Endothelial cell of umbilical vein (primary cell): ENCODE results near the gene LAMB4. TPM values are rescaled to one million over a fixed set of nuclear protein-coding genes. Genes with fewer than 3 reads are reported as not detected.

Experiments used
- Bru-seq: library from RNA; stranded (reverse); fragments of 400-500 nt; gene quantifications from one replicate; lab custom pipeline; 2021; lab: Mats Ljungman, UMichigan
- BruChase-seq, 2 experiments: library from RNA; stranded (reverse); fragments of 400-500 nt; gene quantifications; one replicate each; lab custom pipeline; 2021; lab: Mats Ljungman, UMichigan
- BruUV-seq: library from RNA; stranded (reverse); fragments of 400-500 nt; replicated peaks from 2 replicates; lab custom pipeline; 2021; lab: Mats Ljungman, UMichigan
- CTCF ChIA-PET: fragments of 300-600, 350-600 bp; sonication (Branson Sonifier 250); formaldehyde crosslinking; loops from one replicate; lab custom pipeline; 2021; ENCODE audit warnings: antibody characterized with exemption, inconsistent platforms; lab: Charles Lee
- POLR2A ChIA-PET: fragments of 300-600, 350-600 bp; sonication (Branson Sonifier 250); formaldehyde crosslinking; loops from one replicate; lab custom pipeline; 2021; ENCODE audit warnings: antibody characterized with exemption, inconsistent platforms; lab: Charles Lee
- DNase-seq: peaks from one replicate; pipeline ENCODE4 v3.0.0-alpha.2; 2011; ENCODE audit warnings: low read depth, low spot score
- FAIRE-seq: peaks from 2 replicates; lab custom pipeline; 2011; peaks lifted over from hg19 to GRCh38; lab: Jason Lieb, UNC
- H2AFZ ChIP-seq: 2 replicates; pipeline ENCODE4 v1.6.0; 2012; ENCODE audit warnings: low read depth, low read length, control low read depth, inconsistent platforms
- H3K27ac ChIP-seq: 2 replicates; pipeline ENCODE4 v1.5.1; 2011; ENCODE audit warnings: low read depth, mild to moderate bottlenecking, control low read depth, low read length, moderate library complexity; ENCODE audit not compliant: insufficient read depth
- H3K27me3 ChIP-seq, 2 experiments: 2 replicates each; pipeline versions ENCODE4 v1.6.0 to v1.6.1; 2011; ENCODE audit warnings: low read length in 2 of 2, mixed read lengths in 1 of 2; ENCODE audit not compliant: control insufficient read depth in 2 of 2, insufficient read depth in 2 of 2
- H3K36me3 ChIP-seq, 2 experiments: 2 replicates in 1 of 2; 3 replicates in 1 of 2; pipeline ENCODE4 v1.5.1; 2011; ENCODE audit warnings: low read length in 2 of 2, mild to moderate bottlenecking in 1 of 2, moderate library complexity in 1 of 2; ENCODE audit not compliant: control insufficient read depth in 2 of 2, insufficient read depth in 2 of 2; ENCODE audit errors: extremely low read depth in 1 of 2
- H3K4me1 ChIP-seq: 3 replicates; pipeline ENCODE4 v1.5.1; 2011; ENCODE audit warnings: mild to moderate bottlenecking, low read length; ENCODE audit not compliant: control insufficient read depth, insufficient read depth; ENCODE audit errors: extremely low read depth
- H3K4me2 ChIP-seq: 2 replicates; pipeline ENCODE4 v1.6.1; 2011; ENCODE audit warnings: low read length, control low read depth, mixed read lengths; ENCODE audit not compliant: insufficient read depth
- H3K4me3 ChIP-seq, 3 experiments: fragments of 200-600 bp in 1 of 3; sonication (generic), shearing (Covaris generic) in 1 of 3; replicated peaks in 1 of 3; 2 replicates each; pipeline ENCODE4 v1.5.1; 2011 to 2016; ENCODE audit warnings: control low read depth in 3 of 3, low read length in 3 of 3, mild to moderate bottlenecking in 2 of 3, inconsistent platforms in 1 of 3, low read depth in 1 of 3, moderate library complexity in 1 of 3; ENCODE audit not compliant: insufficient read depth in 1 of 3
- H3K79me2 ChIP-seq: 2 replicates; pipeline ENCODE4 v1.6.0; 2012; ENCODE audit warnings: low read length, inconsistent platforms; ENCODE audit not compliant: control insufficient read depth, insufficient read depth
- H3K9ac ChIP-seq: replicated peaks from 2 replicates; pipeline ENCODE3; 2011; ENCODE audit warnings: low read length, control low read depth; ENCODE audit not compliant: insufficient read depth; ENCODE audit errors: extremely low read depth
- H3K9me1 ChIP-seq: replicated peaks from 3 replicates; pipeline ENCODE4 v1.6.0; 2011; ENCODE audit warnings: mild to moderate bottlenecking, low read length; ENCODE audit not compliant: control insufficient read depth, insufficient read depth; ENCODE audit errors: extremely low read depth
- H3K9me3 ChIP-seq: replicated peaks from 2 replicates; pipeline ENCODE4 v1.5.1; 2012; ENCODE audit warnings: low read length, inconsistent platforms; ENCODE audit not compliant: control insufficient read depth, insufficient read depth
- H4K20me1 ChIP-seq: replicated peaks from 2 replicates; pipeline ENCODE3; 2011; ENCODE audit warnings: mild to moderate bottlenecking, low read length; ENCODE audit not compliant: control insufficient read depth, insufficient read depth; ENCODE audit errors: extremely low read depth
- EZH2 ChIP-seq: IDR thresholded peaks from 2 replicates; pipeline ENCODE4 v1.6.1; 2012; ENCODE audit warnings: borderline replicate concordance, low read depth, mild to moderate bottlenecking, moderate library complexity, low read length, inconsistent platforms; ENCODE audit not compliant: severe bottlenecking
- FOS ChIP-seq: IDR thresholded peaks from 2 replicates; pipeline ENCODE4 v1.6.1; 2011; ENCODE audit warnings: mild to moderate bottlenecking, low read length, moderate library complexity, borderline replicate concordance; ENCODE audit not compliant: insufficient read depth
- GATA2 ChIP-seq: IDR thresholded peaks from 2 replicates; pipeline ENCODE4 v1.7.0; 2011; ENCODE audit warnings: low read depth, mild to moderate bottlenecking, moderate library complexity, mixed read lengths, low read length; ENCODE audit not compliant: insufficient read length, insufficient read depth
- JUN ChIP-seq: IDR thresholded peaks from 2 replicates; pipeline ENCODE4 v1.6.1; 2011; ENCODE audit warnings: borderline replicate concordance, low read depth; ENCODE audit not compliant: insufficient read length, insufficient read depth
- MYC ChIP-seq: IDR thresholded peaks from one replicate; pipeline ENCODE4 v1.6.1; 2011; ENCODE audit warnings: mild to moderate bottlenecking, low read depth, low read length
- POLR2A ChIP-seq: IDR thresholded peaks from 2 replicates; pipeline ENCODE4 v1.6.1; 2012; ENCODE audit warnings: low read depth, mild to moderate bottlenecking, control low read depth, low read length
- POLR2AphosphoS5 ChIP-seq: IDR thresholded peaks from 2 replicates; pipeline ENCODE4 v1.6.1; 2012; ENCODE audit warnings: low read depth, mild to moderate bottlenecking, control low read depth, low read length, moderate library complexity; ENCODE audit not compliant: insufficient read depth
- dilution Hi-C: fragments of 300-500 bp; cut with MboI; formaldehyde crosslinking; loops from one replicate; pipeline ENCODE4 v1.15.0; 2019; ENCODE audit warnings: low sequenced_read_pairs; ENCODE audit not compliant: extremely low pct_ligation_motif_present
- intact Hi-C: fragments of 100-400 bp; cut with micrococcal nuclease; formaldehyde crosslinking; loops from one replicate; pipeline ENCODE4 v1.10.0; 2022
- long read RNA-seq: library from polyadenylated mRNA; stranded (forward); transcript quantifications from one replicate; pipeline ENCODE4 v2.0.0, GENCODE V29; 2021
- polyA minus RNA-seq, 3 experiments: library from RNA; depleted of rRNA, polyadenylated mRNA; stranded (reverse); fragments of >200 nt; gene quantifications; 1 replicate in 1 of 3; 2 replicates in 2 of 3; pipeline ENCODE4 v1.2.3, GENCODE V29; 2011
- polyA plus RNA-seq, 4 experiments: library from polyadenylated mRNA; depleted of rRNA in 3 of 4; stranded (reverse) in 3 of 4; unstranded in 1 of 4; fragments of >200 nt; gene quantifications; 2 replicates each; pipeline versions ENCODE4 v1.2.1 to v1.2.3, GENCODE V29; 2011 to 2012; ENCODE audit warnings: missing spikeins in 1 of 4
- total RNA-seq: library from RNA; stranded (reverse); gene quantifications from 2 replicates; pipeline ENCODE4 v1.2.3, GENCODE V29; 2021
- TF ChIP-seq, protein P1 (sequence below), 2 donors: IDR thresholded peaks; 1 replicate in 1 of 2; 2 replicates in 1 of 2; pipeline ENCODE4 v1.5.1; 2011; ENCODE audit warnings: low read length in 2 of 2, mild to moderate bottlenecking in 2 of 2, moderate library complexity in 2 of 2, control low read depth in 1 of 2, inconsistent platforms in 1 of 2, low read depth in 1 of 2; ENCODE audit not compliant: insufficient read depth in 1 of 2; ENCODE audit errors: extremely low read depth in 1 of 2
- TF ChIP-seq, protein P2 (sequence below): IDR thresholded peaks from 2 replicates; pipeline ENCODE4 v1.6.1; 2011; ENCODE audit not compliant: insufficient read depth, insufficient read length

The LAMB4 gene, protein sequence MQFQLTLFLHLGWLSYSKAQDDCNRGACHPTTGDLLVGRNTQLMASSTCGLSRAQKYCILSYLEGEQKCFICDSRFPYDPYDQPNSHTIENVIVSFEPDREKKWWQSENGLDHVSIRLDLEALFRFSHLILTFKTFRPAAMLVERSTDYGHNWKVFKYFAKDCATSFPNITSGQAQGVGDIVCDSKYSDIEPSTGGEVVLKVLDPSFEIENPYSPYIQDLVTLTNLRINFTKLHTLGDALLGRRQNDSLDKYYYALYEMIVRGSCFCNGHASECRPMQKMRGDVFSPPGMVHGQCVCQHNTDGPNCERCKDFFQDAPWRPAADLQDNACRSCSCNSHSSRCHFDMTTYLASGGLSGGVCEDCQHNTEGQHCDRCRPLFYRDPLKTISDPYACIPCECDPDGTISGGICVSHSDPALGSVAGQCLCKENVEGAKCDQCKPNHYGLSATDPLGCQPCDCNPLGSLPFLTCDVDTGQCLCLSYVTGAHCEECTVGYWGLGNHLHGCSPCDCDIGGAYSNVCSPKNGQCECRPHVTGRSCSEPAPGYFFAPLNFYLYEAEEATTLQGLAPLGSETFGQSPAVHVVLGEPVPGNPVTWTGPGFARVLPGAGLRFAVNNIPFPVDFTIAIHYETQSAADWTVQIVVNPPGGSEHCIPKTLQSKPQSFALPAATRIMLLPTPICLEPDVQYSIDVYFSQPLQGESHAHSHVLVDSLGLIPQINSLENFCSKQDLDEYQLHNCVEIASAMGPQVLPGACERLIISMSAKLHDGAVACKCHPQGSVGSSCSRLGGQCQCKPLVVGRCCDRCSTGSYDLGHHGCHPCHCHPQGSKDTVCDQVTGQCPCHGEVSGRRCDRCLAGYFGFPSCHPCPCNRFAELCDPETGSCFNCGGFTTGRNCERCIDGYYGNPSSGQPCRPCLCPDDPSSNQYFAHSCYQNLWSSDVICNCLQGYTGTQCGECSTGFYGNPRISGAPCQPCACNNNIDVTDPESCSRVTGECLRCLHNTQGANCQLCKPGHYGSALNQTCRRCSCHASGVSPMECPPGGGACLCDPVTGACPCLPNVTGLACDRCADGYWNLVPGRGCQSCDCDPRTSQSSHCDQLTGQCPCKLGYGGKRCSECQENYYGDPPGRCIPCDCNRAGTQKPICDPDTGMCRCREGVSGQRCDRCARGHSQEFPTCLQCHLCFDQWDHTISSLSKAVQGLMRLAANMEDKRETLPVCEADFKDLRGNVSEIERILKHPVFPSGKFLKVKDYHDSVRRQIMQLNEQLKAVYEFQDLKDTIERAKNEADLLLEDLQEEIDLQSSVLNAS (N-terminal part only)
- total RNA-seq (0.20 and 0.72 TPM in 2 replicates), polyA plus RNA-seq (0.15 and 0.43 TPM in 2 replicates), polyA minus RNA-seq (0.66 and 0.81 TPM in 2 replicates), Bru-seq, nascent RNA (percentile 28 among the genes with signal in this experiment), BruChase-seq, experiment 1, labeled RNA remaining after a 6-hour chase (percentile 34 among the genes with signal in this experiment), BruChase-seq, experiment 2, labeled RNA remaining after a 2-hour chase (percentile 21 among the genes with signal in this experiment)
- polyA plus RNA-seq (2011; cell fraction: cytosol; rRNA removed), result 0.27 and 0.30 TPM in 2 replicates
- 0.62 and 0.87 TPM in 2 replicates for polyA plus RNA-seq (2011; cell fraction: nucleus; rRNA removed)
- polyA plus RNA-seq (2012), result 0.15 and 0.21 TPM in 2 replicates
- polyA minus RNA-seq (2011; cell fraction: cytosol; rRNA and poly(A)+ RNA removed), result not detected
- polyA minus RNA-seq (2011; cell fraction: nucleus; rRNA and poly(A)+ RNA removed), result 1.3 and 1.7 TPM in 2 replicates
- long read RNA-seq, partial matches to known transcripts, result 0 of 2 reads
- long read RNA-seq, other reads (novel, unspliced or antisense), result 2 of 2 reads

DNA sequence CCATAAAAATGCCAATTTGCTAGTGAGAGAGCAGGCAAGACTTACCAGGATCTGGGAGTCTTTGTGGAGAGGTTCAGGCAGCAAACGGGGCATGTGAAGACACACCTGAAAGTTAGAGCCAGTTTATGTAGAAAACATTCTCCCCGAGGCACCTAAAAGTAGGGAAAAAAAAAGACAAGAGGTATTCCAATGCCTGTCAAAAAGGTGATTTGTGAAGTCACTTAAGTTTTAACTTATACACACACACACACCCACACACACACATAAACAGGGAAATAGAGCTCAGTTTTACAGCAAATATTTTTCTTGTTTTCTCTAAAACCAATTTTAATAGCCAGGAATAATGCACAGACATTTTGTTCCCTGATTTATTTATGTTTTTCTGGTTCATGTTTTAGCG is at the start of gene LAMB4:
TSS of gene LAMB4 (minus strand) at position 101 of the 400 bp plus-strand sequence. CDS start 7,197 bp downstream, outside the sequence.
- Histone ChIP-seq H3K9ac (no peak within 1 kb of the TSS), H3K27me3 (no peaks in the 10 kb centered on the region), H3K9me3 (no peaks in the 10 kb centered on the region), H3K79me2 (no peaks in the 10 kb centered on the region), H4K20me1 (no peaks in the 10 kb centered on the region), H2AFZ (no peak within 1 kb of the TSS), H3K4me1 (peaks cover 2% of the 10 kb centered on the region), H3K27ac (no peak within 1 kb of the TSS), H3K36me3 (no peaks in the 10 kb centered on the region), H3K9me1 (no peaks in the 10 kb centered on the region), H3K4me2 (no peak within 1 kb of the TSS), H3K4me3 (no peak within 1 kb of the TSS)
- no TSS peak for BruUV-seq
- FAIRE-seq (peak; percentile 21), DNase-seq (no peak)
- ChIA-PET POLR2A (no interaction called here), CTCF (interaction anchor here (0.6 to 3.1 kb wide), 3 partner anchors 8 to 16 kb away, joined by 3 to 9 read pairs (median 7); no protein-coding TSS in a partner anchor)
- TF ChIP-seq, protein P1, sequence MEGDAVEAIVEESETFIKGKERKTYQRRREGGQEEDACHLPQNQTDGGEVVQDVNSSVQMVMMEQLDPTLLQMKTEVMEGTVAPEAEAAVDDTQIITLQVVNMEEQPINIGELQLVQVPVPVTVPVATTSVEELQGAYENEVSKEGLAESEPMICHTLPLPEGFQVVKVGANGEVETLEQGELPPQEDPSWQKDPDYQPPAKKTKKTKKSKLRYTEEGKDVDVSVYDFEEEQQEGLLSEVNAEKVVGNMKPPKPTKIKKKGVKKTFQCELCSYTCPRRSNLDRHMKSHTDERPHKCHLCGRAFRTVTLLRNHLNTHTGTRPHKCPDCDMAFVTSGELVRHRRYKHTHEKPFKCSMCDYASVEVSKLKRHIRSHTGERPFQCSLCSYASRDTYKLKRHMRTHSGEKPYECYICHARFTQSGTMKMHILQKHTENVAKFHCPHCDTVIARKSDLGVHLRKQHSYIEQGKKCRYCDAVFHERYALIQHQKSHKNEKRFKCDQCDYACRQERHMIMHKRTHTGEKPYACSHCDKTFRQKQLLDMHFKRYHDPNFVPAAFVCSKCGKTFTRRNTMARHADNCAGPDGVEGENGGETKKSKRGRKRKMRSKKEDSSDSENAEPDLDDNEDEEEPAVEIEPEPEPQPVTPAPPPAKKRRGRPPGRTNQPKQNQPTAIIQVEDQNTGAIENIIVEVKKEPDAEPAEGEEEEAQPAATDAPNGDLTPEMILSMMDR (IDR thresholded peaks at IDR 0.05; ENCODE audit: extremely low read depth in 1 of 2, insufficient read depth in 1 of 2, low read depth in 1 of 2, low read length in 2 of 2), result no peak
- TF ChIP-seq EZH2, result no peak
- TF ChIP-seq POLR2AphosphoS5, result no peak
- TF ChIP-seq FOS, result no peak
- TF ChIP-seq GATA2, result no peak
- TF ChIP-seq, protein P2, sequence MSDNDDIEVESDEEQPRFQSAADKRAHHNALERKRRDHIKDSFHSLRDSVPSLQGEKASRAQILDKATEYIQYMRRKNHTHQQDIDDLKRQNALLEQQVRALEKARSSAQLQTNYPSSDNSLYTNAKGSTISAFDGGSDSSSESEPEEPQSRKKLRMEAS, result no peak
- no peak for TF ChIP-seq MYC
- no peak for TF ChIP-seq POLR2A
- no peak for TF ChIP-seq JUN
- intact Hi-C loops, result no loop called here
- dilution Hi-C loops, result no loop called here
